ENCODE results near the gene CFAP97D2. TPM values are rescaled to one million over a fixed set of nuclear protein-coding genes. Genes with fewer than 3 reads are reported as not detected.
A peak's percentile ranks its signal among the peaks of the same experiment; 100 is the strongest.

CFAP97D2 gene
- not detected in 2 replicates for total RNA-seq
- polyA plus RNA-seq, result 0.19 TPM in 1 of 2 replicates, not detected in the other

DNA sequence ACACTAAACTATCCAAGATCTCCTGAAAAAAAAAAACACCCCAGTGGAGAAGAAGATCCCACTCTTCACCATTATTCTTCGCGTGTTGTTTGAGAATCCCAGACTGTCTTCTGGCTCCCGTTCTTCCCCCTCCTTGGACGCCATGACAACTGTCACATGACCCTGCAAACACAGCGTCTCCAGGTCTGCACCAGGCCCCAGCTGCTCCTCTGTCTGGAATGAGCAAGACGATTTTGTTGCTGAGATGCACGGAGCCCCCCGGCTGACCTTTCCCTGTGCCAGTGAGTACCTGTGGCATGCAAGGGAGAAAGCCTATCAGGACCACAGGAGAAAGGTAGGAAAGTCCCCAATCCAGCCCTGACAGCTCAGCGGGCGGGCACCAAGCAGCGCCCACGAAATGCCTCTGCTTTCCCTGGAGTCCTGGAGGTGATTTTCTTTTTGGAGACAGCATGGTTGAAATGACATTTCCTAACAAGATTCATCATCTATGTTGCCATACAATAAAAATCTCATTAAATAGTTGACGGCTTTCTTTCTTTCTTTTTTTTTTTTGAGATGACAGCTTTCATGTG lies at the start of gene CFAP97D2:
TSS of gene CFAP97D2 (plus strand) at position 171 of the 572 bp plus-strand sequence. CDS start at position 245, 74 bp downstream.
- Histone ChIP-seq H3K4me1 (ENCODE audit: low read depth) (no peaks in the 10 kb centered on the region), H3K27me3 (no peaks in the 10 kb centered on the region), H3K4me3 (no peak within 1 kb of the TSS), H3K27ac (no peak within 1 kb of the TSS), H3K9me3 (ENCODE audit: low read depth) (no peaks in the 10 kb centered on the region), H3K36me3 (no peaks in the 10 kb centered on the region)
- DNase-seq (ENCODE audit: low read depth in 1 of 2, low spot score in 1 of 2), result no peak
- TF ChIP-seq, protein P1, sequence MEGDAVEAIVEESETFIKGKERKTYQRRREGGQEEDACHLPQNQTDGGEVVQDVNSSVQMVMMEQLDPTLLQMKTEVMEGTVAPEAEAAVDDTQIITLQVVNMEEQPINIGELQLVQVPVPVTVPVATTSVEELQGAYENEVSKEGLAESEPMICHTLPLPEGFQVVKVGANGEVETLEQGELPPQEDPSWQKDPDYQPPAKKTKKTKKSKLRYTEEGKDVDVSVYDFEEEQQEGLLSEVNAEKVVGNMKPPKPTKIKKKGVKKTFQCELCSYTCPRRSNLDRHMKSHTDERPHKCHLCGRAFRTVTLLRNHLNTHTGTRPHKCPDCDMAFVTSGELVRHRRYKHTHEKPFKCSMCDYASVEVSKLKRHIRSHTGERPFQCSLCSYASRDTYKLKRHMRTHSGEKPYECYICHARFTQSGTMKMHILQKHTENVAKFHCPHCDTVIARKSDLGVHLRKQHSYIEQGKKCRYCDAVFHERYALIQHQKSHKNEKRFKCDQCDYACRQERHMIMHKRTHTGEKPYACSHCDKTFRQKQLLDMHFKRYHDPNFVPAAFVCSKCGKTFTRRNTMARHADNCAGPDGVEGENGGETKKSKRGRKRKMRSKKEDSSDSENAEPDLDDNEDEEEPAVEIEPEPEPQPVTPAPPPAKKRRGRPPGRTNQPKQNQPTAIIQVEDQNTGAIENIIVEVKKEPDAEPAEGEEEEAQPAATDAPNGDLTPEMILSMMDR (IDR thresholded peaks at IDR 0.05; ENCODE audit: low read depth, low read length), result no peak

DNA sequence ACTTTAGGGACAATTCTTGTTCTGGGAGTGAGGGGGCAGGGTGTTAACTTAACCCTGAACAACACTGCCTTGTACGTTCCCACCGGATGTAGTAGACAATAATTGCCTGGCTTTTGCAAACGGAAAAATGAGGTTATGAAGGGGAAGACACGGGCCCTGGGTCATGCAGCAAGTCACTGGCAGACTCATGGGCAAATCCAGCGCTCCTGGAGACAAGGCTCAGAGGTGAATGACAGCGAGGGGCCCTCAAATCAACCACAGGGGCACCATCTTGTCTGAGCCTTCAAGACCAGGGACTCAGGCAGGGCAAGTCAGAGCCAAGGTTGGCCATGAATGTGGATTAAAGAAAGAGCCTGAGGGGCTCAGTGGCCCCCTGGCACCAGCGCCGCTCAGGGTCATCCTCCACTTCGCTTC lies 49.4 kb upstream of the CFAP97D2 start:
- no peaks in the 10 kb centered on the region for H3K27me3 ChIP-seq
- no peaks in the 10 kb centered on the region for H3K9me3 ChIP-seq (ENCODE audit: low read depth)
- no peak for DNase-seq (ENCODE audit: low read depth in 1 of 2, low spot score in 1 of 2)
- TF ChIP-seq, protein P1 (IDR thresholded peaks at IDR 0.05; ENCODE audit: low read depth, low read length), result no peak
- no peak overlapping the region for H3K27ac ChIP-seq
- H3K36me3 ChIP-seq, result no peaks in the 10 kb centered on the region
- H3K4me1 ChIP-seq (ENCODE audit: low read depth), result peaks cover 35% of the 10 kb centered on the region
- H3K4me3 ChIP-seq, result no peak overlapping the region

DNA sequence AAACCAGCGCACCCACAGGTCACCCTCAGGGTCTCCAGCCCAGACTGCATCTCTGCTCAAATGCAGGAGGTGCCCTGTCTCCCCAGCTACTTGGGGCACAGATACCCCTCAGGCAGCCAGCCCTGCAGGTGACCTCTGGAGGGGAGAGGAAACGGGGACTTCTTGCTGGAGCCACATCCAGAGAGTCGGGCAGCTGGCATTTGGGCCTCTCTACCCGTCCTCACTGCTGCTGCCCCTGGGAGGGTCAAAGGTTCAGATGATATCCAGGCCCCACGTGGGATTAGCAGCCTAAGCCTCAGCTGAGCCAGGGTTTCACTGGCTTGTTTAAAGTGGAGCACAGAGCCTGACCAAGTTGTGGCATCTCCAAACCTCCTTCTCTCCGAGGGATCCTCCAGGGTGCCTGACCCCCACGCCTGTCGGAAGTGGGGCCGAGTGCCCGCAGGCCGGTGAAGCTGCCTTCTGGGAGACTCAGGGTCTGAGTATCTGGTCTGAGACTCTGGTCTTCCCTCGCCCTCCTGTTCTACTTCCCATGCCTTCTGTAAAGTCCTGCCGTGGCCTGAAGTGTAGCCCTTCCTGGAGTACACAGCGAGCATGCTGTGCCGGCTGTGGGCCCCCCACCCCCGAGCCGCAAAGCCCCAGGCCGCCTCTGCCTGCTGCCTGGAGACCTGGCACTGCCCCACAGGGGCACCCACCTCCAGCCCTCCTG lies 48.8 kb upstream of the CFAP97D2 start:
- no peaks in the 10 kb centered on the region for H3K9me3 ChIP-seq (ENCODE audit: low read depth)
- DNase-seq (ENCODE audit: low read depth in 1 of 2, low spot score in 1 of 2), result no peak
- TF ChIP-seq, protein P1 (IDR thresholded peaks at IDR 0.05; ENCODE audit: low read depth, low read length), result no peak
- peak overlapping the region; percentile 89 for H3K4me3 ChIP-seq
- H3K4me1 ChIP-seq (ENCODE audit: low read depth), result peaks cover 37% of the 10 kb centered on the region
- H3K27ac ChIP-seq, result peak overlapping the region; percentile 63
- no peaks in the 10 kb centered on the region for H3K36me3 ChIP-seq
- H3K27me3 ChIP-seq, result no peaks in the 10 kb centered on the region

- H3K4me3 ChIP-seq, result peak overlapping the region; percentile 89
- H3K9me3 ChIP-seq (ENCODE audit: low read depth), result no peaks in the 10 kb centered on the region
- no peaks in the 10 kb centered on the region for H3K36me3 ChIP-seq
- peaks cover 37% of the 10 kb centered on the region for H3K4me1 ChIP-seq (ENCODE audit: low read depth)
- DNase-seq (ENCODE audit: low read depth in 1 of 2, low spot score in 1 of 2), result peak; percentile 57 to 78
- TF ChIP-seq, protein P1 (IDR thresholded peaks at IDR 0.05; ENCODE audit: low read depth, low read length), result no peak
- peak overlapping the region; percentile 63 for H3K27ac ChIP-seq
- H3K27me3 ChIP-seq, result no peaks in the 10 kb centered on the region
These were observed 48.0 kb upstream of the CFAP97D2 start for GRCh38 chr13:114130837-114131582.

- peak; percentile 49 to 58 for DNase-seq (ENCODE audit: low read depth in 1 of 2, low spot score in 1 of 2)
- TF ChIP-seq, protein P1 (IDR thresholded peaks at IDR 0.05; ENCODE audit: low read depth, low read length), result no peak
- no peaks in the 10 kb centered on the region for H3K27me3 ChIP-seq
- peak overlapping the region; percentile 63 for H3K27ac ChIP-seq
- no peaks in the 10 kb centered on the region for H3K9me3 ChIP-seq (ENCODE audit: low read depth)
- H3K36me3 ChIP-seq, result no peaks in the 10 kb centered on the region
- peaks cover 37% of the 10 kb centered on the region for H3K4me1 ChIP-seq (ENCODE audit: low read depth)
- peak overlapping the region; percentile 89 for H3K4me3 ChIP-seq
These were observed 47.3 kb upstream of the CFAP97D2 start for GRCh38 chr13:114131583-114132418.
